ENCODE measurements around the gene DYSF. TPM values are rescaled to one million over a fixed set of nuclear protein-coding genes. Genes with fewer than 3 reads are reported as not detected.

The DYSF gene
- total RNA-seq, 1 experiment from 2014 or later, result 5.5 TPM

DNA sequence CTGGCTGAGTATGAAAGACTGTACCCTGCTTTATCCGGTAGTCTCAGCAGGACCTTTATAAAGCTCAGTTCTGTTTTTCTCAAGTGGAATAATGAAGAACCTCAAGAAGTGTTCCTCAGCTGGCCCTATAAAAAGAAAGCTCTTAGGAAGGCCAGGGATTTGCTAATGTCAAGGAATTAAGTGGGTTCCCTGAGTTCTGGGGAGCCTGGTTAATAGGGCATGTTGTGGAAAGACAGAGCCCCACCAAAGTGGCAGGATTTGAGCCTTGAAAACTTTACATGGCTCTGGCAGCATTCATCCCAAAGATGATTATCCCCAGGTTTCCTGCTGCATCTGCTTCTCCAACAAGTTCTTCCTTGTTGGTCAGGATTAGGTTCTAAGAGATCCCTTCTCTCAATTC lies 6.9 kb upstream of the DYSF start:
- DNase-seq, result no peak
- H3K79me2 ChIP-seq (ENCODE audit: insufficient read depth, low read length), result no peaks in the 10 kb centered on the region
- H2AFZ ChIP-seq (ENCODE audit: low read length), result no peak overlapping the region
- no peaks in the 10 kb centered on the region for H3K9me3 ChIP-seq (ENCODE audit: control insufficient read depth, low read depth, low read length)
- no peaks in the 10 kb centered on the region for H3K23me2 ChIP-seq (ENCODE audit: insufficient read length, low read depth, low read length, poor library complexity, severe bottlenecking)
- no peaks in the 10 kb centered on the region for H3K79me1 ChIP-seq (ENCODE audit: insufficient read depth, low read depth, low read length, poor library complexity, severe bottlenecking)
- no peak overlapping the region for H3K23ac ChIP-seq (ENCODE audit: insufficient read length, low read depth, low read length)
- H3K27me3 Mint-ChIP-seq (ENCODE audit: low read depth), result peaks cover 15% of the 10 kb centered on the region
- no peak overlapping the region for H4K8ac ChIP-seq (replicated peaks; ENCODE audit: insufficient read length, low read depth, low read length)
- no peak overlapping the region for H3K27ac Mint-ChIP-seq
- H3K27me3 ChIP-seq (ENCODE audit: insufficient read depth, low read length), result no peaks in the 10 kb centered on the region; the same call in 1 of the 2 replicates
- H3K4me3 Mint-ChIP-seq, result no peak overlapping the region
- H3K56ac ChIP-seq (ENCODE audit: insufficient read length, low read depth, low read length), result no peak overlapping the region
- no peak overlapping the region for H3K18ac ChIP-seq (ENCODE audit: insufficient read length, low read depth, low read length)
- TF ChIP-seq, protein P1, sequence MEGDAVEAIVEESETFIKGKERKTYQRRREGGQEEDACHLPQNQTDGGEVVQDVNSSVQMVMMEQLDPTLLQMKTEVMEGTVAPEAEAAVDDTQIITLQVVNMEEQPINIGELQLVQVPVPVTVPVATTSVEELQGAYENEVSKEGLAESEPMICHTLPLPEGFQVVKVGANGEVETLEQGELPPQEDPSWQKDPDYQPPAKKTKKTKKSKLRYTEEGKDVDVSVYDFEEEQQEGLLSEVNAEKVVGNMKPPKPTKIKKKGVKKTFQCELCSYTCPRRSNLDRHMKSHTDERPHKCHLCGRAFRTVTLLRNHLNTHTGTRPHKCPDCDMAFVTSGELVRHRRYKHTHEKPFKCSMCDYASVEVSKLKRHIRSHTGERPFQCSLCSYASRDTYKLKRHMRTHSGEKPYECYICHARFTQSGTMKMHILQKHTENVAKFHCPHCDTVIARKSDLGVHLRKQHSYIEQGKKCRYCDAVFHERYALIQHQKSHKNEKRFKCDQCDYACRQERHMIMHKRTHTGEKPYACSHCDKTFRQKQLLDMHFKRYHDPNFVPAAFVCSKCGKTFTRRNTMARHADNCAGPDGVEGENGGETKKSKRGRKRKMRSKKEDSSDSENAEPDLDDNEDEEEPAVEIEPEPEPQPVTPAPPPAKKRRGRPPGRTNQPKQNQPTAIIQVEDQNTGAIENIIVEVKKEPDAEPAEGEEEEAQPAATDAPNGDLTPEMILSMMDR (conservative IDR thresholded peaks at IDR 0.05), result no peak
- H2AK5ac ChIP-seq (ENCODE audit: insufficient read length, low read length), result no peak overlapping the region
- no CpG with 5 or more reads among the region's 1 CpG for WGBS (ENCODE audit: extremely low coverage, insufficient read length, low lambda C conversion rate)
- H2BK20ac ChIP-seq (ENCODE audit: low read depth, low read length, poor library complexity, severe bottlenecking), result no peak overlapping the region
- peaks cover 0 to 3% (median 0%) of the 10 kb centered on the region in 3 experiments; a peak in 2 of 7 replicates for H3K36me3 Mint-ChIP-seq (ENCODE audit: insufficient read depth in 1 of 3, low read depth in 3 of 3)
- no peak overlapping the region for H3T11ph ChIP-seq (ENCODE audit: low read length)
- no peaks in the 10 kb centered on the region for H3K4me1 ChIP-seq (ENCODE audit: insufficient read depth, low read length)
- H4K5ac ChIP-seq (ENCODE audit: insufficient read length, low read depth, low read length), result no peak overlapping the region
- peaks cover 5 to 8% of the 10 kb centered on the region in 2 experiments for H3K4me1 Mint-ChIP-seq
- no peak overlapping the region for H2BK15ac ChIP-seq (ENCODE audit: low read depth, low read length)
- no peak overlapping the region for H4K91ac ChIP-seq (ENCODE audit: insufficient read length, low read depth, low read length)
- no peak overlapping the region for H2BK5ac ChIP-seq (ENCODE audit: insufficient read length, low read length)
- no peak overlapping the region for H3K4me2 ChIP-seq (ENCODE audit: insufficient read depth, insufficient read length, low read length)
- H2BK120ac ChIP-seq (ENCODE audit: low read depth, low read length, poor library complexity, severe bottlenecking), result no peak overlapping the region
- no peak overlapping the region for H3K27ac ChIP-seq (ENCODE audit: insufficient read length, low read depth, low read length)
- H3K14ac ChIP-seq (ENCODE audit: insufficient read depth, low read length), result no peak overlapping the region
- H4K20me1 ChIP-seq (ENCODE audit: control insufficient read depth, insufficient read depth, insufficient read length), result no peaks in the 10 kb centered on the region
- no peak overlapping the region for H2BK12ac ChIP-seq (ENCODE audit: insufficient read length, low read depth, low read length)
- no peak overlapping the region for H3K9ac ChIP-seq (ENCODE audit: extremely low read depth, insufficient read length, low read length)
- no peak overlapping the region for H3K4ac ChIP-seq (ENCODE audit: low read depth, low read length)
- H3K9me3 Mint-ChIP-seq, result no peaks in the 10 kb centered on the region

All from H9 (cell line).